NCI-H2196 treated with DMSO at 0.1 percent for 48 hours (cell line): ENCODE data around the gene EIF5A.

ENCODE experiments used
- DNase-seq: peaks from one replicate; lab custom pipeline; 2025; ENCODE audit not compliant: unreplicated experiment; lab: John Stamatoyannopoulos, UW

Gene EIF5A

DNA sequence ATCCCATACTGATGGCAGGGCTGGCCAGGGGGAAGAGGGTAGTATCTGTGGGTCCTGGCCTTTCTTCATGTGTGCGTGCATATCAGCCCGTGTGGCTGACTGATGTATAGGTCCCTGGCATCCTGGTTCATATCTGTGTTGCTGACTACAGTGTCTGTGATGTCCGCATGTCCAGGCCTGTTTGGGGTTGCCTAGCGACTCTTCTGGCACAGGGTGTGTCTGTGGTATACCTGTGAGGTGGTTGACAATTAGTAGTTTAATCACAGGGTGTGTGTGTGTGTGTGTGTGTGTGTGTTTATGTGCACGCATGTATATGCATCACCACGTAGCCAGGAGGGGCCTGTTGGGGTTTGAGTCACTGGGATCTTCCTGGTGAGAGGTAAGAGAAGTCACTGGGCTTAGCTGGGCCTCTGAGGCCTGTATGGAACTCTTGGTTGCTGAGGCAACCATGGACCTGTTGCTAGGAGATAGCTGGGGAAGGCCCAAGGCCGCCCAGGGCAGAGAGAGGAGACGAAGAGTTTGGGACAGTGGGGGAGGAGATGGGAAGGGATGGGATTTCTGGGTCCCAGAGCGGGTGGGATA lies 46.9 kb downstream of the EIF5A start:
- no peak for DNase-seq

DNA sequence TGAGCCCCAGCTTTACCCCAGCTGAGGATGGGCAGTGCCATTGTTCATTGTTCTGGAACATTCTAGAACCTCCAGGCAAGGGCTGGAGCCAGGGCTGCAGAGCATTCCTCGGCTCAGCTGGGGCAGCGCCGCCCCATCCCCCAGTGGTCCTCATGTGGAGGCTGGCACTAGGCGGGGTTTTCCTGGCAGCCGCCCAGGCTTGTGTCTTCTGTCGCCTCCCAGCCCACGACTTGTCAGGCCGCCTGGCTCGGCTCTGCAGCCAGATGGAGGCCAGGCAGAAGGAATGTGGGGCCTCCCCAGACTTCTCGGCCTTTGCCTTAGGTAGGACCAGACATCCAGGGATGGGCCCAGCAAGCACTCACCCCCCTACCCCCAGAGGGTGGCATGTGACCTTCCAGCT lies 47.6 kb downstream of the EIF5A start, which contains the start of gene TMEM95:
TMEM95 (plus strand) TSS at position 104 of the 400 bp plus-strand sequence; CDS start at position 153, 49 bp downstream.
- no peak for DNase-seq

- DNase-seq, result no peak
These were observed 48.1 kb downstream of the EIF5A start for GRCh38 chr17:7355573-7355972.

- DNase-seq, result peak; percentile 48
These were observed 48.7 kb downstream of the EIF5A start for GRCh38 chr17:7356072-7356549.

DNA sequence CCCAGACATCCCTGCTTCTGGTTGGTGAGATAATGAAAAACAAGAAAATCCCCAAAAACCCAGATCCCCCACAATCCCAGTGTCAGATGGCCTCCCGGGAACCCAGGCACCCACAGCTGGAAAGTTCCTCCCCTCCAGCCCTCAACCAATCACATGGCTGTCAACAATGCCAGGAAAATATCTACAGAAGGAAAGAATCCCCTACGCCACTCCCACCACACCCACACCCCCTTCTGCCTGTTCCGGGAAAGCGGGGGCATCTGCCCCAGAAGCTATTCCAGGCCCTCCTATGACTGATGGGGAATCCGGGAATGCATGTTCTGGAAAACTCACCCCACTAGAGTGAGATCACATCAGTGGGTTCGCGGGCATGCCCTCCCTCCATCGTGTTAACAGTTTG lies 49.3 kb downstream of the EIF5A start:
- DNase-seq, result no peak

- DNase-seq, result no peak
These were observed 50.0 kb downstream of the EIF5A start for GRCh38 chr17:7357381-7357780.

DNA sequence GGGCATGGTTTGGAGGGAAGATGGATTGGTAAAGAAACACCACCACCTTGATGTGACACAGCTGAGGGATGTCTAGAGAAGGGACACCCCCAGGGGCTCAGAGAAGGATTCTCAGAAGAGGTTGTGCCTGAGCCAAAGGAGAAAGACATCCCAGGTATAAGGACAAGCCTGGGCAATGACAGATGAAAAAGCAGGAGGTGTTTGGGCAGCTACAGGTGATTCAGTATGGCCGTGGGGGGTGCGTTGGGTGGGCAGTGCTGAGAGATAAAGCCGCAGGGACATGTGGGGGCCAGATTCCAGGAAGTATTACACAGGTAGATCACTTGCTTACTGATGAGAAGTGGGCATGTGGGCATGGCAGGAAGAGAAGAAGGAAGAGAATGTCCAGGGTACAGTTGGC lies 54.5 kb downstream of the EIF5A start:
- no peak for DNase-seq
